NB4 (cell line): Measurements from ENCODE around the gene AP5S1.

Source experiments
- CTCF ChIP-seq: IDR thresholded peaks from one replicate; pipeline ENCODE4 v1.5.1; 2012; ENCODE audit warnings: low read depth, low read length
- POLR2A ChIP-seq: IDR thresholded peaks from 2 replicates; pipeline ENCODE4 v1.6.1; 2011; ENCODE audit warnings: mild to moderate bottlenecking; ENCODE audit not compliant: insufficient read length; ENCODE audit errors: extremely low read depth

- no peak for TF ChIP-seq POLR2A
- TF ChIP-seq CTCF: no peak
These were observed 6.3 kb upstream of the AP5S1 start for GRCh38 chr20:3813848-3814581.
